Caco-2 (cell line): Measurements from ENCODE around the gene ERCC1. TPM values are rescaled to one million over a fixed set of nuclear protein-coding genes. Genes with fewer than 3 reads are reported as not detected.

Experiments
- BruUV-seq: library from RNA; stranded (reverse); fragments of 400-500 nt; replicated peaks from 2 replicates; lab custom pipeline; 2021; lab: Mats Ljungman, UMichigan
- CTCF ChIA-PET: fragments of 300-600 bp; sonication (Branson Sonifier 250); formaldehyde crosslinking; loops from one replicate; lab custom pipeline; 2022; ENCODE audit warnings: antibody characterized with exemption; lab: Charles Lee
- POLR2A ChIA-PET: fragments of 300-600 bp; sonication (Branson Sonifier 250); formaldehyde crosslinking; loops from one replicate; lab custom pipeline; 2022; ENCODE audit warnings: antibody characterized with exemption; lab: Charles Lee
- DNase-seq, 2 experiments: peaks; one replicate each; pipeline versions ENCODE4 v3.0.0 to v3.0.0-alpha.2; 2020 to 2022
- H3K27me3 ChIP-seq: replicated peaks from 2 replicates; pipeline ENCODE4 v1.6.0; 2011; ENCODE audit warnings: low read length; ENCODE audit not compliant: control insufficient read depth, insufficient read depth
- H3K36me3 ChIP-seq: 2 replicates; pipeline ENCODE4 v1.5.1; 2011; ENCODE audit warnings: low read length; ENCODE audit not compliant: control insufficient read depth, insufficient read depth
- H3K4me1 ChIP-seq: fragments of 250-450 bp; sonication (Bioruptor Pico); 2 replicates; pipeline ENCODE4 v1.5.1; 2020; ENCODE audit warnings: mild to moderate bottlenecking
- H3K4me3 ChIP-seq: 2 replicates; pipeline ENCODE4 v1.5.1; 2011; ENCODE audit warnings: low read depth, mild to moderate bottlenecking, control low read depth, low read length
- H3K9me3 ChIP-seq: fragments of 250-450 bp; sonication (Bioruptor Pico); 2 replicates; pipeline ENCODE4 v1.5.1; 2020; ENCODE audit warnings: mild to moderate bottlenecking, moderate library complexity
- H3K27ac Mint-ChIP-seq: one replicate; pipeline ENCODE4 v1.8.0; 2022; ENCODE audit warnings: mixed read lengths; ENCODE audit not compliant: unreplicated experiment
- H3K27me3 Mint-ChIP-seq: one replicate; pipeline ENCODE4 v1.8.0; 2022; ENCODE audit warnings: mixed read lengths; ENCODE audit not compliant: insufficient read depth, unreplicated experiment
- H3K36me3 Mint-ChIP-seq: one replicate; pipeline ENCODE4 v1.8.0; 2022; ENCODE audit warnings: mild to moderate bottlenecking, mixed read lengths; ENCODE audit not compliant: insufficient read depth, unreplicated experiment
- H3K4me1 Mint-ChIP-seq: one replicate; pipeline ENCODE4 v1.8.0; 2022; ENCODE audit warnings: low read depth, mixed read lengths; ENCODE audit not compliant: unreplicated experiment
- H3K4me3 Mint-ChIP-seq: one replicate; pipeline ENCODE4 v1.8.0; 2022; ENCODE audit warnings: mild to moderate bottlenecking, moderate library complexity, mixed read lengths; ENCODE audit not compliant: unreplicated experiment
- H3K9me3 Mint-ChIP-seq: one replicate; pipeline ENCODE4 v1.8.0; 2022; ENCODE audit warnings: mixed read lengths; ENCODE audit not compliant: unreplicated experiment
- intact Hi-C: fragments of 100-400 bp; cut with micrococcal nuclease; formaldehyde crosslinking; loops from one replicate; pipeline ENCODE4 v1.10.0; 2022; ENCODE audit not compliant: unreplicated experiment
- total RNA-seq: library from RNA; stranded (reverse); gene quantifications from 2 replicates; pipeline ENCODE4 v1.2.3, GENCODE V29; 2022
- TF ChIP-seq, protein P1 (sequence below), 2 experiments: fragments of 200-600 bp in 1 of 2; IDR thresholded peaks; 1 replicate in 1 of 2; 2 replicates in 1 of 2; pipeline versions ENCODE4 v1.5.1 to v1.8.0; 2011 to 2022; ENCODE audit warnings: antibody characterized with exemption in 1 of 2, control low read depth in 1 of 2, inconsistent platforms in 1 of 2, low read depth in 1 of 2, low read length in 1 of 2, mild to moderate bottlenecking in 1 of 2, moderate library complexity in 1 of 2; ENCODE audit not compliant: insufficient read depth in 1 of 2, severe bottlenecking in 1 of 2, unreplicated experiment in 1 of 2

Gene ERCC1
- total RNA-seq, 1 experiment from 2014 or later: 51.0 TPM

GRCh38 chr19:45403781-45404556, 19.7 kb downstream of the ERCC1 start:
- peak; percentile 88 to 93 for DNase-seq
- Histone ChIP-seq H3K36me3 (no peaks in the 10 kb centered on the region; the same call in 1 of the 2 replicates), H3K9me3 (no peaks in the 10 kb centered on the region), H3K27me3 (no peaks in the 10 kb centered on the region), H3K4me1 (peaks cover 13% of the 10 kb centered on the region), H3K4me3 (peak overlapping the region; percentile 81)
- Mint-ChIP-seq H3K36me3 (peaks cover 65% of the 10 kb centered on the region), H3K27me3 (no peaks in the 10 kb centered on the region), H3K9me3 (no peaks in the 10 kb centered on the region), H3K27ac (peak overlapping the region; percentile 96), H3K4me3 (peak overlapping the region; percentile 93), H3K4me1 (peaks cover 17% of the 10 kb centered on the region)
- ChIA-PET CTCF (interaction anchor here (0.7 to 2.4 kb wide), 7 partner anchors 27 to 128 kb away, joined by 3 to 12 read pairs (median 4); no protein-coding TSS in a partner anchor), POLR2A (interaction anchor here (0.5 kb wide), 1 partner anchor 63 kb away, joined by 3 read pairs; no protein-coding TSS in a partner anchor)
- BruUV-seq: TSS peak; percentile 48
- TF ChIP-seq, protein P1, sequence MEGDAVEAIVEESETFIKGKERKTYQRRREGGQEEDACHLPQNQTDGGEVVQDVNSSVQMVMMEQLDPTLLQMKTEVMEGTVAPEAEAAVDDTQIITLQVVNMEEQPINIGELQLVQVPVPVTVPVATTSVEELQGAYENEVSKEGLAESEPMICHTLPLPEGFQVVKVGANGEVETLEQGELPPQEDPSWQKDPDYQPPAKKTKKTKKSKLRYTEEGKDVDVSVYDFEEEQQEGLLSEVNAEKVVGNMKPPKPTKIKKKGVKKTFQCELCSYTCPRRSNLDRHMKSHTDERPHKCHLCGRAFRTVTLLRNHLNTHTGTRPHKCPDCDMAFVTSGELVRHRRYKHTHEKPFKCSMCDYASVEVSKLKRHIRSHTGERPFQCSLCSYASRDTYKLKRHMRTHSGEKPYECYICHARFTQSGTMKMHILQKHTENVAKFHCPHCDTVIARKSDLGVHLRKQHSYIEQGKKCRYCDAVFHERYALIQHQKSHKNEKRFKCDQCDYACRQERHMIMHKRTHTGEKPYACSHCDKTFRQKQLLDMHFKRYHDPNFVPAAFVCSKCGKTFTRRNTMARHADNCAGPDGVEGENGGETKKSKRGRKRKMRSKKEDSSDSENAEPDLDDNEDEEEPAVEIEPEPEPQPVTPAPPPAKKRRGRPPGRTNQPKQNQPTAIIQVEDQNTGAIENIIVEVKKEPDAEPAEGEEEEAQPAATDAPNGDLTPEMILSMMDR (IDR thresholded peaks at IDR 0.05; ENCODE audit: insufficient read depth in 1 of 2, low read depth in 1 of 2, low read length in 1 of 2, severe bottlenecking in 1 of 2, unreplicated experiment in 1 of 2): peak; percentile 78 to 87
- intact Hi-C loops: loop anchor here (1.0 to 2.0 kb wide), 3 partner anchors 13 to 81 kb away; partner anchors contain the start of gene ERCC2

DNA sequence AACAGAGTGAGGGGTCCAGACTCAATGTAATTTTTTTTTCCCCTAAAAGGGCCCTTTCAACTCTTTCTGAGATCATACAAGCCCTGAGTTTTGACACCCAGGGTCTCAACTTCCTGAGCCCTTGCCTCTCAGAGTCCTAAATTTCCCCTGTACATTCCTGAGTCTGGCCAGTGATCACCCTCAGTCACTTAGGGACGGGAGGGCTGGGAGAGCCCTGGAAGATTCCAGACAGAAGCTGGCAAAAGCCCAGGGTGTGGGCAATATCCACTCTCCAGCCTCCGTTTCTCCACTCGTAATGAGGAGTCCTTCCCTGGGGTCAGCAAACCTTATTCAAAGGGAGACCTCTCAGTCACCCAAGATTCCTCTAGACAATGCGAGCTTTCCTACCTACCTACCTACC, 20.4 kb downstream of the ERCC1 start:
- Histone ChIP-seq H3K4me3 (peak overlapping the region; percentile 81), H3K27me3 (no peaks in the 10 kb centered on the region), H3K4me1 (peaks cover 13% of the 10 kb centered on the region), H3K9me3 (no peaks in the 10 kb centered on the region), H3K36me3 (no peaks in the 10 kb centered on the region; the same call in 1 of the 2 replicates)
- Mint-ChIP-seq H3K4me3 (peak overlapping the region; percentile 93), H3K27me3 (no peaks in the 10 kb centered on the region), H3K36me3 (peaks cover 65% of the 10 kb centered on the region), H3K4me1 (peaks cover 15% of the 10 kb centered on the region), H3K9me3 (no peaks in the 10 kb centered on the region), H3K27ac (peak overlapping the region; percentile 96)
- CTCF ChIA-PET: interaction anchor here (0.7 to 2.4 kb wide), 3 partner anchors 35 to 128 kb away, joined by 3 to 12 read pairs (median 3); no protein-coding TSS in a partner anchor
- POLR2A ChIA-PET: no interaction called here
- BruUV-seq: no TSS peak
- intact Hi-C loops: no loop called here
- no peak for DNase-seq
- TF ChIP-seq, protein P1 (IDR thresholded peaks at IDR 0.05; ENCODE audit: insufficient read depth in 1 of 2, low read depth in 1 of 2, low read length in 1 of 2, severe bottlenecking in 1 of 2, unreplicated experiment in 1 of 2): no peak

DNA sequence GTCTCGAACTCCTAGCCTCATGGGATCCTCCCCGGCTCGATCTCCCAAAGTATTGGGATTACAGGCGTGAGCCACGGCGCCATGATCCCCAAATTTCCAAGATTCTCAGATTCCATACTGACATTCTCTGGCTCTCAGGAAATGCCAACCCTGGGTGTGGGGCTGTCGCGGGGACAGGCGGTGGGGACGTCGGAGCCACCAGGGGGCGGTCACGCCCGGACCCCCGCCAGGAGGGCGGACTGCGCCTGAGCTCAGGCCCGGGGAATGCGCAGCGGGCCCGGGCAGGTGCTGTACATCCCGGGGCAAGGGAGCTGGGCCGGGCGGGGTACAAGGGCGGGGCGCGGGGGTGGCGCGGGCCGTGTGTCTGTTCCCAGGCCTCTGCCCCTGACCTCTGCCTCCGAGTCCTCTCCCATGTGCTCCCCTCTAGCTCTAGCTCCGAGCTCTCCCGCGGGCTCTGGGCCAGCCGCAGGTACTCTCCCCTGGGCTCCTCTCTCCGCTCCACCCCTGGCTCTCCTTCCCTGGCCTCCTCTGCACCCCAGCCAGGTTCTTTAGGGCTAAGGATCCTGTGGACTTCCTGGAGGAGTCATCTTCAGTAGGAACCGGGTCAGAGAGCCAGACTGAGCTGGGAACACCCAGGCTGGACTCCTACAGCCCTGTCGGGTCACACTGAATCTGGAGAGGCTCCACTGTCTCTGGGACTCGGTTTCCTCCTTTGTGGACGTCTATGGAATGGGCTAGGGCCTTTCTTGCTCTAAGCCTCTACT, 21.2 kb downstream of the ERCC1 start:
- H3K4me3 ChIP-seq: no peak overlapping the region
- no peaks in the 10 kb centered on the region for H3K36me3 ChIP-seq
- no peaks in the 10 kb centered on the region for H3K9me3 Mint-ChIP-seq
- no peaks in the 10 kb centered on the region for H3K27me3 Mint-ChIP-seq
- no peaks in the 10 kb centered on the region for H3K27me3 ChIP-seq
- H3K9me3 ChIP-seq: no peaks in the 10 kb centered on the region
- peaks cover 68% of the 10 kb centered on the region for H3K36me3 Mint-ChIP-seq
- intact Hi-C loops: no loop called here
- no TSS peak for BruUV-seq
- CTCF ChIA-PET: interaction anchor here (0.6 kb wide), 2 partner anchors 8 to 676 kb away, joined by 3 to 12 read pairs; no protein-coding TSS in a partner anchor
- POLR2A ChIA-PET: interaction anchor here (0.6 kb wide), 1 partner anchor 67 kb away, joined by 3 read pairs; no protein-coding TSS in a partner anchor
- TF ChIP-seq, protein P1 (IDR thresholded peaks at IDR 0.05; ENCODE audit: insufficient read depth in 1 of 2, low read depth in 1 of 2, low read length in 1 of 2, severe bottlenecking in 1 of 2, unreplicated experiment in 1 of 2): peak in 1 of 2 experiments; percentile 23
- H3K4me1 ChIP-seq: peaks cover 13% of the 10 kb centered on the region
- no peak overlapping the region for H3K27ac Mint-ChIP-seq
- H3K4me3 Mint-ChIP-seq: no peak overlapping the region
- H3K4me1 Mint-ChIP-seq: peaks cover 11% of the 10 kb centered on the region
- DNase-seq: no peak
